GM18511 (cell line): Measurements from ENCODE around the gene ATP1A1.

Experiments
- ATAC-seq: cut with Tn5 transposase; IDR thresholded peaks from one replicate; pipeline ENCODE4 v1.9.1; 2021; ENCODE audit warnings: mild to moderate bottlenecking, moderate library complexity; ENCODE audit not compliant: unreplicated experiment

ATP1A1 gene

DNA sequence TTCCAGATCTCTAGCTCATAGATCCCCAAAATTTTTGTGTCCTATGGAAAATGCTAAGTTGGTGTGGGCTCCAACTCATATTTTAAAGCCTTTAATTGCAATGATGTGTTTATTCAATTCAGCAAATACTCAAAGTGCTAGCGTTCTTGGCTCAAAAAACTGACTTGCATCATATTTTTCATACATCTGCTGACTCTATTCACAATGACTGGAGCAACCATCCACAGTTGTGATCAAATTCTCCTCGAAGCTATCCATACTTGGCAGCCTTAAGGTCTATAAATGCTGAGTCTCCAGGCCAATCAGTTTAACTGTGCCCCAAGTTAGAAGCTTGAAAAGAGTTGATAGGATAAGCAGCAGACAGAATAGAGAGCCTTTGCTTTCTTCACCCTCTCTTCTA, 2.9 kb upstream of the ATP1A1 start:
- no peak for ATAC-seq

DNA sequence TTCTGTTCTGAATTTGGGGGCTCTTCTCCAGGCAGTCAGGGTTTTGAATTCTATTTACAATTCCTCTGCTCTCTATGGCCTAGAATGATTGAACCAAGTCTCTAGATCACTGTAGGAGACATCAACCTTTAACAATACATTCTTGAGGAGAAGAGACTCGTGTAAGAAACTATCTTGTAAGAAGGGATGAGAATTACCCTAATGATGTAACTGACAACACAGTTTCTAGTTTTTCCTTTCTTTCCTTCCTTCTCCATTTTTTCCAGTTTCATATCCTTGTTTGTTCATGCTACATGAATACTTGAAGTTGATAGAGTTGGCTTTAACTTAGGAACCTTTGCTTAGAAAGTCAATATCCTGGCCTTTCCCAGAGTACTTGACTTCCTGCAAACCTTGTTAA, 1.3 kb upstream of the ATP1A1 start:
- no peak for ATAC-seq

DNA sequence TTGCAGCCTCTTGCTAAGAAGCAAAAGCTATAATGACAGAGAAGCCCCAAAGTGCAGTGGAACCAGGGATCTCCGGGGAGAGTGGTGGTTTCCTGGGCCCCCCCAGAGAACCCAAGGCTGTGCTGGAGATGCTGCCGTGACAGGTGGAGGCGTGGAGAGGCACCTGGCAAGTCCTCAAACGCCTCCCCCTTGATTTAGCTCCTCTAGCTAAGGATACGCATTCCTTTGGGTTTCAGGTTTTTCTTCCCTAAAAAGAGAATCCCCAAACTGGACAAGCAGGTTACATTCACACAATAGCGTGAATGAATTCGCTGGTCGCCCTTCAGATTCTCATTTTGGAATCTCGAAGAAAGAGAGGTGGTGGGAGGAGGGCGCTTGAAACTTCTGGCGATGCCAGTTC, 853 bp upstream of the ATP1A1 start:
- no peak for ATAC-seq

DNA sequence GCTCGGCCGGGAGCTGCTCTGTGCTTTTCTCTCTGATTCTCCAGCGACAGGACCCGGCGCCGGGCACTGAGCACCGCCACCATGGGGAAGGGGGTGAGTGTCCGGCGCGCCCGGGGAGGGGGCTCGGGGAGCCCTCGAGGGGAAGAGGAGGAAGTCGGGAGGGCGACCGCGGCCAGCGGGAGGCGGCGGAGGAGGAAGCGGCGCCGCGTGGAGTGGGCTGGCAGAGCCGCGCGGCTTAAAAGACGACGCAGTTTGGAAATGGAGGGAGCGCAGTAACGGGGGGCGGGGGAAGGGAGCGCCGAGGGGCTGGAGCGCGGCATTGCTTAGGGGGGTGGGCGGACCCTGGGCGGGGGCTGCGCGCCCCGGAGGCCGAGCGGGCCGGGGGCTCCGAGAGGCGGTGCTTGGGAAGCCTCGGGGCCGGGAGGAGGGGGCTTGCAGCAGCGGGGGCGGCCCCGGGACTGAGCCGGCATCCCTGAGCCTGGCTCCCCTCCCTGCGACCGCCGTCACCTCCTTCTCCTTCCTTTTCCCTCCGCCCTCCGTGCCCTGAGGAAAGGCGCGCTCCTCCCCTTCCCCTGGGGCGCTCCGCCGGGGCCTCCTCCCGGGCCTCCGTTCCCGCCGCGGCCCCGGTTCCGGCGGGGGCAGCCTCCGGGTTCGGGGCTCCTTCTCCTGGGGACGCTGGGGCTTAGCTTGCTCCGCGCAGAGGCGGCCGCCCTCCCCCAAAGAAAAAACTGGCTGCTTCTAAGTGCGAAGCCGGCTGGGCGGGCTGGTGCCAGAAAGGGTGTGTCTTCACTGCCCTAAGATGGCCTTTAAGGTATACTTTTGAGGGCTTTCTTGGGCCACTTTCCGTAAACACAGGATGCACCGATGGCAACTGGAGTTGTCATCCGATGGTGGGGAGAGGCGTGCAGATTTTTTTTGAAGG, 648 bp downstream of the ATP1A1 start:
- peak; percentile 22 for ATAC-seq

DNA sequence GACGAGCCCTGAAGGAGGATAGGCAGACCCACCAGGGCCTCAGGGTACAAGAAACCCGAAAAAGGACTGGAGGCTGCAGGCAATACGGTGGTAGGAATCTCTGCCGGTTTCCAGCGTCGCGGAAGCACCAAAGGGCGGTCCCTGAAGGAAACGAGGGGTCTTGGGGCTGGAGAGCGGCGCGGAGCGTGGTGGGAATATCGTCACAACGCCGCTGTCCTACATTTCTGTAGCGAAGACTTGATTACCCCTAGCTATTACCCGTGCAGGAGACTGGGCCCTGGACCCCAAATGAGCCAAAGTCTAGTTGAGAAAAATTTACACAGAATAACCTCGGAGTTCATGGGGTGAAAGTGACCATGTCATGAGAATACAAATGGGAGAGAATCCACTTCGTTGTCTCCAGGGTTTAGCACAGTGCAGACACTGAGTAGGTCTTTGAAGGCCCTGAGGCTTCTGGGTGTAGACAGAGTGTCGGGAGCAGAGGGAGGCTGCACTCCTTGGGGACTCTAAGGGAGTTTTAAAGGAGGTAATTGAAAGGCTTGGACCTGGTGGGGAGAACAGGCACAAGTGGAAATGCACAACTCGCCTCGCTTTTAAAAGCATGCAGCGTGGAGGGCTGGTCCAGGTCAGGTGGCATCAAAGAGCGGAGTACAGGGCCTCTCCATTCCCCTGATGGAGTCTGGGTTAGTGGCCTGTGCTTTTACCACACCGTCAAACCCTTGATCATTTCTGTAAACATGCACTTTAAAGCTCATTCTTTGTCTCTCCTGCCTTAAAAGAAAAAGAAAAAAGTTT, 1.5 kb downstream of the ATP1A1 start:
- no peak for ATAC-seq

DNA sequence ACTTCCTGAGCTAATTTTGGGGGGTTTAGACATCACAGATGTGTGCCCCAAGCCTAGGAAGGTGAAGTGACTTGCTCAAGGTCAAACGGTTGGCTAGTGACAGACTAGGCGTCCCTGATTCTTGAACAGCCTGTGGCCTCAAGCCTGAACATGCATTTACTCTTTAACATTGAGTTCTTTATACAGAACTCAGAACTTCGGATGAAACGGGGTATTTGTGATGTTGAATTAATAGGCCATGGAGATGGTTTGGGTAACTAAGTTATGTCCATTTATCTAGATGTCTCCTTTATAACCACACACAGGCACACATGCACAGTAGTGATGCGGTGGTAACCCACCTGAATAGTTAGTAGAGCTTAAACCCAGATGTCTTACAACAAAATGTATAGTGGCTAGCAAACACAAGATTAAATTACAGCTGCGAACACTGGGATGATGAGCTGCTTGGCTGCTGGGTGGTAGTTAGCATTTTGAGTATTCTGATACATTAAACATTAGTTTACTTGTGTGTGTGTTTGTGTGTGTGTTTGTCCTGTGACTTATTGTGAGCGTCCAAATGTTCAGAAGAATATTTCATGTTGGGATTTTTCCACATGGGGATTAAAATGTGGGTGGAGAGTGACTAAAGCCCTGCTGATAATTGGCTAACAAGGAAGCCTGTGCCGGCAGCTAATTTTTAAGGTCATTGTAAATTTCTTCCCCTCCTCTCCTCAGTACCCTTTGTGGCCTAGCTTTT, 2.3 kb downstream of the ATP1A1 start:
- no peak for ATAC-seq

DNA sequence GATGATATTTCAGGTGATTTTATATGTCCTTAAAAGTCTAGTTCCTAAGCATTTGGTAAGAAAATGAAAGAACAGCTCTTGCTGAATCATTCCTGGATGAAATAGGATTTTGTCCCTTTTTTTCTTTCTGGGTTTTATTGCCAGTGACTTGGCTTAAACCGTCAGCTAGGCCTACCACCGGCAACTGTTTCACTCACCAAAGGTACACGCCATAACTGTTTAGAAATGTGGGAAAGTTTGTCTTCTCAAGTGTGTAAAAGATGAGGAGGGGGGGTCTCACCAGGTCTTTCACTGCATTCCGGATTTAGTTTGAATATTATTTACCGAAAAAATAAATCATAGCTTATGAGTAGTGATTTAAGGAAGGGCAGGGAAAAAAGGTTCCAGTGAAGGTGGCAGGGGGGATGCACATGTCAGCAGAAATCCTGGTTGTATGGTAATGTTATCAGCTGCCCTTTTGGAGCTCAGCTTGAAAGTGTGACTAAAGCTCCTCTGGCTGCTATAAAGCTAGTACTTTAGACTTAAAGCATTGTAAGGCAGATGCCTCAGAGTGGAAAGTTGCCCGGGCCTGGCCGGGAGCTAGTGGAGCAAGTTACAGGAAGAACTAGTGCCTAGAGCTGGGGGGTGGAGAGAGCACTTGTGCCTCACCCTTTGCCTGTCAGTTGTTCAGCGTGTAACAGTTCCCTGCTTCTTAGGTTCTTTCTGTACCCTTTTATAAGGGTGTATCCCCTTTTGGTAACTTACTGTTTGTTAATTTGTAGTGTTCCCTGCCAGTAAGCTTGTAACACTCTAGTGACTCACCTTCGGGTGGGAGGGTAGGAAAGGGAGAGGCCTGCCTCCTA, 3.1 kb downstream of the ATP1A1 start:
- ATAC-seq = no peak

DNA sequence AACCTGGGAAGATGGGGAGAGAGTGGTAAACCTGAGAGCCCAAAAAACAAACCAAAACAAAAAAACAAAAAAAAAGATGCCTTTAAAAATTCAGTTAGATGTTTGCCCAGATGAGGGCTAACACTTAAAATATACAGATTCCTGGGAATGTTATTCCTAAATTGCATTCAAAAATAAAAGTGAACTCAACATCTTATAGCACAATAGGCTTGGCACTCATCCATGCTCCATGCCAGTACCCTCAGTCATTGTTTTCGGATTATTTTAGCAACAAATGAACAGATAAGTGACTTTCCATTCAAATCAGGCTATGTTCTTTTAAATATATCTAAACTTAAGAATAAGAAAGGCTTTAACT, 3.7 kb downstream of the ATP1A1 start:
- ATAC-seq = no peak

DNA sequence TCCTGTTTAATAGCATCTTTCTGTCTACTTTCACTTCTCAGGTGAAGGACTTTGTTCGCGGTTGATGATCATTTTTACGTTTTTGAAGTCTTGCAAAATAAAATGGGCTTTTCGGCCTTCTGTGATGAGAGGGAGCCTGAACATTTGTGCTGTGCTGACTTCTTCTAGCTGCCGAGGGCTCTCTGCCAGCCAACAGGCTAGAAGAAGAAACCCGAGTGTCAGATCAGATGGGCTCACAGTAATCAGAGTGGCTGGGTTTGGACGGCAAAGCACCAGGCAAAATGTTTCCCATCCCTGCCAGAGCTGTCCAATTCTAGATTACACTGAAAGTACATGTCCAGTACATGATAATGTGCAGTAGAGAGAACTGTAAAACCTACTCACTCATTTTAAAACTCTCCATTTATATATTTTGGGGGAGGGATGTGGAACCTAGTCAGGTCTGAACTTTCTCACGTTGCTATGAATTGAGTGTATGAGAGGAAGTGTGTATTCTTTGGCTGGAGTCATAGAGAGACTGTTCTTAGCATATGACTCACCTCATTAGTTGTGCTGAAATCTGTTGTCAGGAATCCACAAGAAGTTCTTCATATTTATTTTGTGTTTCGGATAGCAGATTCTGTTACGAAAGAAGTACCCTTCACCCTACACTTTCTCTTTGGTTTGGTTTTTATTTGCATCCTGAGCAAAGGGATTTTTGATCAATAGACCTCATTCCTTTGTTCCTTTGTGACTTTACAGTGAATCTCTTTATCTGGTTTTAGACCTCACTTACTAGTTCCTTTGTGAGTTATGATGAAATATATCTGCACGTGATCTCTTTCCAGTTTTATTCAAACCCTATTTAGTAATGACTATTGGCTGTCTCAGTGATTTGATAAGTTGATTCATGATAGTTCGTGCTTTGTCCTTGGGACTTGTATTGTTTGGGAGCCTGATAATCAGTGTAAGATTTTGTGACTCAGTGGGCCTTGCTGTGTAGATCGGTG, 4.8 kb downstream of the ATP1A1 start:
- ATAC-seq = peak; percentile 71

DNA sequence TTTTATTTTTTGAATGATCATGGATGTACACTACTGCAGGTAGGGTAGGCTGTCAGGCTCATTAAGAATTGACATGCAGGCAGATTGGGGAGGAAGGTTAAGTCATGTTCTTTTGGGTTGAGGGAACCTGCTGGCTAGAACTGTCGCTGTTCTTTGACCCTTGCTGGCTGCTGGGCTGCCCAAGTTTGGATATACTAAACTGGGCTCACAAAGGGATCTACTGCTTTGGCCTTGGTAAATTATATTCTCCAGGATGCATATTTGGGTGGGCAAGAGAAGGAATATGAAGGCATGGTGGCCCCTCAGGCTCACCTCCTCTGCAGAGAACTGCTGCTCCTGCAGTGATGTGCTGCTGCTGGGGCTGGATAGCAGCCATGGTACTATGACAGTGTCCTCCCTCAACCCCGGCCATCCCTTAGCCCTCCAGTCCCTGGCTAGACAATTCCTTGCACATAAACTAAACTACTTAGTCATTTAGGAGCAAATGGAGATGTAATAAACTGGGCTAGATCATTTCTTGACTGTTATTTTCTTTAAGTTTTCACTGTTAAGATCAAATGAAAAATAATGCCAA, 6.1 kb downstream of the ATP1A1 start:
- ATAC-seq = no peak

DNA sequence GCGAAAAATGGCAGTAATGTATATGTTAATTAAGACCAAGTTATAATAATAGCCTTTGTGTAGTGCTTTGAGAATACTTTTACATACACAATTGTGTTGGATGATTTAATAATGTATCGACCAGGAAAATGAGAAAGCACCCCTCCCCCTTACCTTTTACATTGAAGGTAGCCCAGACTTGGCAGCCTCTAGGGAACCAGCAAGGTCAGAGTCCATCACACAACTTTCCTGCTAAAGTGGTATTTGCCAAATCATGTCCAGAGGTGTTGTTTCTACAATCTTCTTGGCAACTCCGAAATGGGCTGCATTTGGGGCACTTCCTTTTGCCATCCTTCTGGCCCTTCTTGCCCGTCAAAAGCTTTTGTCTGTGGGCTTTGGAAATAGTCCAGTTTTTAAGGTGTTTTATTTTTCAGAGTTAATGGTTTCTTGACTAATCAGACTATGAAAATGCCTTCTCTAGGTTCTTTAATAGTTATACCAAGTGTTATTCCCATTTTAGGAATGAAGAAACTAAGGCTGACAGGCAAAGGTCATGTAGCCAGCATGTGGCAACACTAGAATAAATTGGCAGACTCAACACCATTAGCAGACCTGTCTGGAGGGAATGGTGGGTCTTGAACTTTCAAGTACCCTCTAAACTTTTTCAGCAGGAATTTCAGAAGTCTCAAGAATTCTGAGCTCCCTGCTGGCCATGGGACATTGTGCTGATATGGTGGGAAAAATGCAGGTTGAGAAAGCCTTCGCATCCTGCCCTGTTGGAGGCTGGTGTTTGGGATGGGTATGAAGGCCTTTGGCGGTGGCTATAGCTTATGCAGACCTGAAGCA, 6.8 kb downstream of the ATP1A1 start:
- ATAC-seq = no peak

DNA sequence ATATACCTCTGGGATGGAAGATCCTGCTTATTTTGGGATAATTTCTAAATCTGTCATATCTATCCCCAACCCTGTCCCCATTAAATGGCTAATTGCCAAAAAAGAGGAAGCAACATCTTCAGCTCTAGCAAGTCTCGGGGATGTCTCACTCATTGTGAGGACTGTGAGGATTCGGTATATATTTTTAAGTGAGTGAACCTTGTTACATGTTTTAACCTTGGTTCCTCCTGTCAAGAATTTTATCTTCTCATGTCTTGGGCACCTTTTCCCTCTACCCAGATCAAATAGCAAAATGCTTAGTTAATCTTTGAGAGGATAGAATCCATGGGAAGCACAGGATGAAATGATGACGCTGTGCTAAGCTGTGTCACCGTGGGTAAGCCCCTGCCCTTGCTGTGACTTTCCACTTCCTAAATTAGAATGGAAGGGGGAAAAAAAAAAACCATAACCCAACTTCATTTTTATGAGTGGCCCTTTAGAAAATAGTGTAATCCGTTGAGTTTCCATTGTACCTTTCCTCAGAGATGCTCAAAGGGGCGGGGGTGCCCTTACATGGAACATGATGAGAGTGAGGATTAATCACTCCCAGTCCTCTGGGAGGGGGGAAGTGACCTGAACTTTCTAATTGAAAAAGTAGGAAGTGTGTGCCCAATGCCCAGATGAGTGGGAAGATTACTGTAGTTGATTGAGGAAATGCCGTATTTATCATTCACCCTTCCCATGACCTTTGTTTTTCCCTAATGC, 7.6 kb downstream of the ATP1A1 start:
- no peak for ATAC-seq

DNA sequence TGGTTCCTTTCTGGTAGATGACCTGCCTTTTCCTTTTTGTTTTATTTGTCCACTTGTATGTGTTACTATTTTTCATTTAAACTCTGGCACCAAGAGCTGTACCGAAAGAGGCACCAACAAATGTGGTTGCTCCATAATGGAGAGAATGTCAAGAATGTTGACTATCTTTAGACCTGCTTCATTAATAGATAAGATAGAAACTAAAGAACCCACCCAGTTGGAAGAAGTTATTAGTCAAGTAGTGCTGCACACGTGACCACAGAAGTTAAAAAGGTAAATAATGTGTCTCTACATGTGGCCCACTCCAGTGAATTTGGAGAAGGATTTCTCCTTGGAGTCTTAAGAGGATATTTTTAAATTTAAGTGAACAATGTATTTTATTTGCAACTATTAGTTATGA, 9.3 kb downstream of the ATP1A1 start:
- no peak for ATAC-seq

DNA sequence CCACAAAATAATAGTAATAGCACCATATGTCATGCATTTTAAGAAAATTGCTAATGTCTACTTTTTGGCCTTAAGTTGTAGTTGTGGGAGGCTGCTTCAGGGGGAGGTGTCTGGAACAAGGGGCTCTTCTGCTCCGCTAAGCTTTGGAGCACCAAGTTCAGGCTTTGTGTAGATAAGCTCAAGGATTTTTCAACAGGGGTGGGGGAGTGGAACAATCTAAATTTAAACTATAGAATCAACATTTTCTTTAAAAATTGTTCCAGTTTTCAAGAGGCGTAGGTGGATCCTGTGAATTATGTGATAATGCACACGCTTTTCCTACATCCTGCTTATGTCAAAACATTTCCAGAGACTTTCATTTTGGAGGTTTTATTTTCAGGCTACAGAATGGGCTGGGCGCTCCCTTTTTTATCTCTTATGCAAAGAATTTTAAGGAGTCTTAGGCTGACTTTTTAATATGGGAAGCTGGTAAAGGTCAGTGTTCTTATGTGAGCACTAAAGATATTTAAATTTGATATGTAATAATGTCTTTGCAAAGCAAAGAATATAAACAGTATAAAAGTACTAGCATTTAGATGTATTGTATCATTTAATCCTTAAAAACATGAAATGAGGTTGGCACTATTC, 9.9 kb downstream of the ATP1A1 start:
- no peak for ATAC-seq

DNA sequence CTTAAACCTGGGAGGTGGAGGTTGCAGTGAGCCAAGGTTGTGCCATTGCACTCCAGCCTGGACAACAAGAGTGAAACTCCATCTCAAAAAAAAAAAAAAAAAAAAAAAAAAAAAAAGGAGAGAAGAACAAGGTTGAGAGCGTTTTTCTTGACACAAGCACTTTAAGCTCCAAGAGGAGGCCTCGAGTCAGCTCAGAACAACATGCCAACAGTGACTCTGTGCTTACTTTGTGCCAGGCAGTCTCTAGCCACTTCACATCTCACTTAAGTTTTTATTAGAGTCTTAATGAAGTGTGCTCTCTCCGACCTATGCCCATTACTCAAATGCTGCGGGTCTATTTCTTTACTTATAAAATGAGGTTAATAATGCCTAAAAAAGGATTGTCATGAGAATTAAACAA, 13.0 kb downstream of the ATP1A1 start:
- no peak for ATAC-seq

DNA sequence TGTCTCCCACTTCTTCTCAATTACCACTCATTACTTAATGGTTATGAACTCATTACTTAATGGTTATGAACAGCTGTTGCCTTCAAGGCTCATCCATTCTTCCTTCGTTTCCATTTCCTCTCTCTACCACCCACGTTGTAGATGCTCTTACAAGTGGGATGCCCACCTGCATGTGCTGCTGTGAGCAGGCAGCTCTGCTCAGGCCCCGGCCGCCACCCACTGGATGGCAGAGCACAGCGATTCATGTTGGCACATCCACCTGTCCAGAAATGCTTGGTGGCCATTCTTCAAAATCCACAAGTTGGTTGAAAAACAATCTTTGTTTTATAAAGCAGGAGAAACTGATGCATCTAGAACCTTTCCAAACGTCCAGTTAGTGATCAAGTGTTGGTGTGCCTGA, 14.5 kb downstream of the ATP1A1 start:
- no peak for ATAC-seq

DNA sequence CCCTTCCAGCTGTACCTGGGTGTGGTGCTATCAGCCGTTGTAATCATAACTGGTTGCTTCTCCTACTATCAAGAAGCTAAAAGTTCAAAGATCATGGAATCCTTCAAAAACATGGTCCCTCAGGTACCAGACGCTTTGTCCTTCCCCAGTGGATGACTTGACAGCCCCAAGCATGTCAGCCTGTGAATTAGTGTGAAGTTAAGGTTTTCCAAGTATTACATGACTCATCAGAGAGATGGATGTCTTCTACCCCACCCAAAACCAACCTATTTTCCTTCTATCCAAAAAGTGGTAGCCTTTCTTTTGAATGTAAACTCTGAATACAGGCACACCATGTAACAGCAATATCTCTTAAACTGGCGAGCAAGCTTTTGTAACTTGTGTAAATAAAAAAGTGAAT, 15.1 kb downstream of the ATP1A1 start:
- no peak for ATAC-seq
